Measurements from ENCODE around the gene SCOC. TPM values are rescaled to one million over a fixed set of nuclear protein-coding genes. Genes with fewer than 3 reads are reported as not detected.

SCOC gene
- total and polyA plus RNA-seq, 2 of the 4 experiments (the other 2 are of a cell fraction), result 12.9 to 33.2 TPM

DNA sequence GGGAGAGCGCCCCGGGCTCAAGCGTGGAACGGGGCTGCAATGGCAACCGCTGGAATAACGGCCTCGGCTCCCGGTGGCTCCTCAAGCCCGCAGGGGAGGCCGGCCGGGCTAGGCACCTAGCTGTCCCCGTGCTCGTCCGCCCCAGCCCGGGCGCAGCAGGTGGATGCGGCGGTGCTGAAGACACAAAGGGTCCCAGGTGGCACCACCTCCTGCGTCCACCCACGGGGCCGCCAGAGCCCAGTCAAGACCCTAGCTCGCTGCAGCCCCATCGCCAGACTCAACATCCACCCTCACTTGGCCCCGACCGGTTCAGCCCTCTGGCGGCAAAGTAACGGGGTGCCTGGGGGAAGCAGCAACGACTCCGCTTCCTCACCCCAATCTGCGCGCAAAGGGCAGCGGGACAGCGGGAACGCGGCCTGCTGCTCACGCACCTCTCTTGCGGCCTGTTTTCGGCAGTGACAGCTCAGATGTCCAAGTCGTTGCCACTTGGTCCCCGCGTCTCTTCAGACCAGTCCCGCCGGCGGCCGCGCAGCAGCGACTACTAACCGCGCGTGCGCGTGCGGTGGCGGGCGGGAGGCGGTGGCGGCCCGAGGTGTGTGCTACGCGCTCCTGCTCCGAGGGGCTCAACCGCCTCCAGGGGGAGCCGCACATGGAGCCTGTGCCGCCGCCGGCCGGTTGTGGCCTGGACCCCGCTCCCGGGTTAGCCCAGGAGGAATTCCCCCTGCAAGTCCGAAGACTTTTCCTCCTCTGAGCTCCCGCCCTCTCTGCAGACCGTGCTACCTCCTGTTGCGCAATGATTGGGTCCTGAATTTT is 53.9 kb downstream of the SCOC start, which contains the start of gene CLGN:
Gene CLGN, minus strand, starts transcription at position 543 of the 813 bp plus-strand sequence. CDS start 14,570 bp downstream, outside the sequence.
- Histone ChIP-seq H4K8ac (ENCODE audit: low read depth in 2 of 2, low read length in 2 of 2) (no peak within 1 kb of the TSS), H3K9ac (ENCODE audit: low read depth, low read length) (peak within 1 kb of the TSS; percentile 36; the same call in 1 of the 2 replicates), H3K4me3 (ENCODE audit: insufficient read depth, low read depth, low read length) (peak within 1 kb of the TSS; percentile 79), H2BK5ac (ENCODE audit: low read depth, low read length, poor library complexity, severe bottlenecking) (no peak within 1 kb of the TSS), H2AK9ac (replicated peaks; ENCODE audit: low read depth, low read length, poor library complexity) (peak within 1 kb of the TSS; percentile 25), H4K20me1 (ENCODE audit: insufficient read depth, low read length) (no peaks in the 10 kb centered on the region), H3K79me1 (ENCODE audit: low read depth in 1 of 2, low read length in 2 of 2) (no peaks in the 10 kb centered on the region), H3K9me3 (ENCODE audit: control insufficient read depth, insufficient read depth, low read length) (no peaks in the 10 kb centered on the region), H3K4me1 (ENCODE audit: control insufficient read depth, insufficient read depth, low read length) (no peaks in the 10 kb centered on the region), H3K14ac (replicated peaks; ENCODE audit: low read depth, low read length) (no peak within 1 kb of the TSS), H4K91ac (ENCODE audit: insufficient read depth, low read depth, low read length) (no peak within 1 kb of the TSS), H3K56ac (ENCODE audit: extremely low read depth, insufficient read depth, low read length) (no peak within 1 kb of the TSS), H3K36me3 (ENCODE audit: control insufficient read depth, insufficient read depth, low read length) (no peaks in the 10 kb centered on the region), H3K4ac (ENCODE audit: low read depth, low read length) (no peak within 1 kb of the TSS), H2BK120ac (ENCODE audit: low read depth, low read length) (no peak within 1 kb of the TSS), H3K27me3 (ENCODE audit: control insufficient read depth, insufficient read depth, low read length) (peaks cover 13% of the 10 kb centered on the region), H3K4me2 (ENCODE audit: low read depth, low read length) (peak within 1 kb of the TSS; percentile 97), H3K23ac (ENCODE audit: low read depth, low read length) (no peak within 1 kb of the TSS), H3K9me1 (ENCODE audit: insufficient read depth, low read length) (no peaks in the 10 kb centered on the region), H2AFZ (replicated peaks; ENCODE audit: low read length, poor library complexity) (peak within 1 kb of the TSS; percentile 98), H3K27ac (ENCODE audit: insufficient read depth, low read length) (no peak within 1 kb of the TSS; the same call in 1 of the 2 replicates), H2AK5ac (ENCODE audit: low read depth, low read length) (no peak within 1 kb of the TSS), H4K5ac (ENCODE audit: low read depth, low read length) (no peak within 1 kb of the TSS), H2BK15ac (ENCODE audit: low read depth, low read length) (no peak within 1 kb of the TSS), H2BK20ac (ENCODE audit: low read depth, low read length) (no peak within 1 kb of the TSS), H3K18ac (ENCODE audit: low read depth, low read length) (no peak within 1 kb of the TSS; the same call in 1 of the 2 replicates)
- WGBS, 2 experiments (ENCODE audit: extremely low coverage in 2 of 2, insufficient read length in 1 of 2), result 1% methylated on average over 24 of the region's 73 CpGs; no CpG with 5 or more reads in 1 of the 2 experiments
- intact Hi-C loops (cut with micrococcal nuclease) (loop anchor here (2.0 kb wide), 1 partner anchor 423 kb away; no protein-coding TSS in a partner anchor), dilution Hi-C loops (cut with HindIII; ENCODE audit: low sequenced_read_pairs, unreplicated experiment) (no loop called here), in situ Hi-C loops (cut with MboI; ENCODE audit: low sequenced_read_pairs) (no loop called here)
- ChIA-PET CTCF (interaction anchor here (1.8 kb wide), 1 partner anchor 21 kb away, joined by 6 read pairs; no protein-coding TSS in a partner anchor), POLR2A (ENCODE audit: unreplicated experiment) (no interaction called here)
- peak; percentile 44 for DNase-seq
- TF ChIP-seq CEBPB (IDR thresholded peaks at IDR 0.05; ENCODE audit: low read depth, low read length) (peak; percentile 98), POLR2A (IDR thresholded peaks at IDR 0.05; ENCODE audit: low read depth, low read length) (no peak), MAZ (IDR thresholded peaks at IDR 0.05; ENCODE audit: borderline replicate concordance, low read depth, low read length) (no peak), BHLHE40 (IDR thresholded peaks at IDR 0.05; ENCODE audit: low read depth, low read length) (no peak), RCOR1 (IDR thresholded peaks at IDR 0.05; ENCODE audit: insufficient replicate concordance, low read length) (no peak), SMC3 (IDR thresholded peaks at IDR 0.05; ENCODE audit: low read depth, low read length) (no peak), RAD21 (IDR thresholded peaks at IDR 0.05; ENCODE audit: low read length) (no peak), ELK1 (IDR thresholded peaks at IDR 0.05; ENCODE audit: borderline replicate concordance, low read depth, low read length) (no peak), MXI1 (IDR thresholded peaks at IDR 0.05; ENCODE audit: borderline replicate concordance, low read depth, low read length) (no peak)
- TF ChIP-seq, protein P1, sequence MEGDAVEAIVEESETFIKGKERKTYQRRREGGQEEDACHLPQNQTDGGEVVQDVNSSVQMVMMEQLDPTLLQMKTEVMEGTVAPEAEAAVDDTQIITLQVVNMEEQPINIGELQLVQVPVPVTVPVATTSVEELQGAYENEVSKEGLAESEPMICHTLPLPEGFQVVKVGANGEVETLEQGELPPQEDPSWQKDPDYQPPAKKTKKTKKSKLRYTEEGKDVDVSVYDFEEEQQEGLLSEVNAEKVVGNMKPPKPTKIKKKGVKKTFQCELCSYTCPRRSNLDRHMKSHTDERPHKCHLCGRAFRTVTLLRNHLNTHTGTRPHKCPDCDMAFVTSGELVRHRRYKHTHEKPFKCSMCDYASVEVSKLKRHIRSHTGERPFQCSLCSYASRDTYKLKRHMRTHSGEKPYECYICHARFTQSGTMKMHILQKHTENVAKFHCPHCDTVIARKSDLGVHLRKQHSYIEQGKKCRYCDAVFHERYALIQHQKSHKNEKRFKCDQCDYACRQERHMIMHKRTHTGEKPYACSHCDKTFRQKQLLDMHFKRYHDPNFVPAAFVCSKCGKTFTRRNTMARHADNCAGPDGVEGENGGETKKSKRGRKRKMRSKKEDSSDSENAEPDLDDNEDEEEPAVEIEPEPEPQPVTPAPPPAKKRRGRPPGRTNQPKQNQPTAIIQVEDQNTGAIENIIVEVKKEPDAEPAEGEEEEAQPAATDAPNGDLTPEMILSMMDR (conservative IDR thresholded peaks at IDR 0.05; ENCODE audit: low read depth, low read length), result peak; percentile 38
- TF ChIP-seq, protein P2, sequence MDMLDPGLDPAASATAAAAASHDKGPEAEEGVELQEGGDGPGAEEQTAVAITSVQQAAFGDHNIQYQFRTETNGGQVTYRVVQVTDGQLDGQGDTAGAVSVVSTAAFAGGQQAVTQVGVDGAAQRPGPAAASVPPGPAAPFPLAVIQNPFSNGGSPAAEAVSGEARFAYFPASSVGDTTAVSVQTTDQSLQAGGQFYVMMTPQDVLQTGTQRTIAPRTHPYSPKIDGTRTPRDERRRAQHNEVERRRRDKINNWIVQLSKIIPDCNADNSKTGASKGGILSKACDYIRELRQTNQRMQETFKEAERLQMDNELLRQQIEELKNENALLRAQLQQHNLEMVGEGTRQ (IDR thresholded peaks at IDR 0.05; ENCODE audit: low read depth, low read length), result no peak
- no TSS peak for BruUV-seq (replicated peaks)
- peak; percentile 95 for ATAC-seq (ENCODE audit: low read depth)
